Measurements from ENCODE around the gene STXBP2.
"Not testable (repeated sequence)": the region's sequence is repeated elsewhere in the genome, so short reads cannot be mapped to it uniquely, and the experiment has no call there.

The STXBP2 gene

GRCh38 chr19:7643031-7643415 lies 6.1 kb downstream of the STXBP2 start (continued):
- no peak for TF ChIP-seq ZNF324 (tag by site-specific recombination; IDR thresholded peaks at IDR 0.05)
- TF ChIP-seq ZNF23 (tag by site-specific recombination; IDR thresholded peaks at IDR 0.05; ENCODE audit: borderline replicate concordance), result no peak
- TF ChIP-seq ZNF707 (tag by site-specific recombination; IDR thresholded peaks at IDR 0.05), result no peak
- TF ChIP-seq, protein P1, sequence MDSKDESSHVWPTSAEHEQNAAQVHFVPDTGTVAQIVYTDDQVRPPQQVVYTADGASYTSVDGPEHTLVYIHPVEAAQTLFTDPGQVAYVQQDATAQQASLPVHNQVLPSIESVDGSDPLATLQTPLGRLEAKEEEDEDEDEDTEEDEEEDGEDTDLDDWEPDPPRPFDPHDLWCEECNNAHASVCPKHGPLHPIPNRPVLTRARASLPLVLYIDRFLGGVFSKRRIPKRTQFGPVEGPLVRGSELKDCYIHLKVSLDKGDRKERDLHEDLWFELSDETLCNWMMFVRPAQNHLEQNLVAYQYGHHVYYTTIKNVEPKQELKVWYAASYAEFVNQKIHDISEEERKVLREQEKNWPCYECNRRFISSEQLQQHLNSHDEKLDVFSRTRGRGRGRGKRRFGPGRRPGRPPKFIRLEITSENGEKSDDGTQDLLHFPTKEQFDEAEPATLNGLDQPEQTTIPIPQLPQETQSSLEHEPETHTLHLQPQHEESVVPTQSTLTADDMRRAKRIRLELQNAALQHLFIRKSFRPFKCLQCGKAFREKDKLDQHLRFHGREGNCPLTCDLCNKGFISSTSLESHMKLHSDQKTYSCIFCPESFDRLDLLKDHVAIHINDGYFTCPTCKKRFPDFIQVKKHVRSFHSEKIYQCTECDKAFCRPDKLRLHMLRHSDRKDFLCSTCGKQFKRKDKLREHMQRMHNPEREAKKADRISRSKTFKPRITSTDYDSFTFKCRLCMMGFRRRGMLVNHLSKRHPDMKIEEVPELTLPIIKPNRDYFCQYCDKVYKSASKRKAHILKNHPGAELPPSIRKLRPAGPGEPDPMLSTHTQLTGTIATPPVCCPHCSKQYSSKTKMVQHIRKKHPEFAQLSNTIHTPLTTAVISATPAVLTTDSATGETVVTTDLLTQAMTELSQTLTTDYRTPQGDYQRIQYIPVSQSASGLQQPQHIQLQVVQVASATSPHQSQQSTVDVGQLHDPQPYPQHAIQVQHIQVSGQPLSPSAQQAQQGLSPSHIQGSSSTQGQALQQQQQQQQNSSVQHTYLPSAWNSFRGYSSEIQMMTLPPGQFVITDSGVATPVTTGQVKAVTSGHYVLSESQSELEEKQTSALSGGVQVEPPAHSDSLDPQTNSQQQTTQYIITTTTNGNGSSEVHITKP (tag by site-specific recombination; IDR thresholded peaks at IDR 0.05), result no peak
- no peak for TF ChIP-seq SCRT1 (tag by site-specific recombination; IDR thresholded peaks at IDR 0.05; ENCODE audit: borderline replicate concordance)
- no peak for TF ChIP-seq SP2 (tag by site-specific recombination; IDR thresholded peaks at IDR 0.05)
- no peak for TF ChIP-seq ZNF843 (tag by site-specific recombination; IDR thresholded peaks at IDR 0.05)
- TF ChIP-seq ZSCAN18 (tag by site-specific recombination; IDR thresholded peaks at IDR 0.05), result no peak
- no peak for TF ChIP-seq ZNF350 (tag by site-specific recombination; IDR thresholded peaks at IDR 0.05)

DNA sequence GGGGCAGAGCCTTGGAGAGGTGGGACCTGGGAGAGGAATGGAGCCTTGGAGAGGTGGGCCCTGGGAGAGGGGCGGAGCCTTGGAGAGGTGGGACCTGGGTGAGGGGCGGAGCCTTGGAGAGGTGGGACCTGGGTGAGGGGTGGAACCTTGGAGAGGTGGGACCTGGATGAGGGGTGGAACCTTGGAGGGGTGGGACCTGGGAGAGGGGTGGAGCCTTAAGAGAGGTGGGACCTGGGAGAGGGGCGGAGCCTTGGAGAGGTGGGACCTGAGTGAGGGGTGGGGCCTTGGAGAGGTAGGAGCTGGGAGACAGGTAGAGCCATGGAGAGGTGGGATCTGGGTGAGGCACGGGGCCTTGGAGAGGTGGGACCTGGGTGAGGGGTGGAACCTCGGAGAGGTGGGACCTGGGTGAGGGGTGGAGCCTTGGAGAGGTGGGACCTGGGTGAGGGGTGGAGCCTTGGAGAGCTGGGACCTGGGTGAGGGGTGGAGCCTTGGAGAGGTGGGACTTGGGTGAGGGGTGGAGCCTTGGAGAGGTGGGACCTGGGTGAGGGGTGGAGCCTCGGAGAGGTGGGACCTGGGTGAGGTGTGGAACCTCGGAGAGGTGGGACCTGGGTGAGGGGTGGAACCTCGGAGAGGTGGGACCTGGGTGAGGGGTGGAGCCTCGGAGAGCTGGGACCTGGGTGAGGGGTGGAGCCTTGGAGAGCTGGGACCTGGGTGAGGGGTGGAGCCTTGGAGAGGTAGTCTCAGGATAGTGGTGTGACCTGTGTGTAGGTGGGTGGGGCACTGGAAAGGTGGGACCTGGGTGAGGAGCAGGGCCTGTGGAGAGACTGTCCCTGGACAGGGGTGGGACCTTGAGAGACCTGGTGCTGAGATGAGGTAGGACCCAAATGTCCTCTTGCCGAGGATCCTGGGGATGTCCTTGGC lies 7.0 kb downstream of the STXBP2 start:
- H3K27ac ChIP-seq (ENCODE audit: extremely low read depth, low read depth, low read length); H3K4me3 ChIP-seq (ENCODE audit: low read depth, low read length); H3K4me1 ChIP-seq (ENCODE audit: control insufficient read depth, insufficient read depth, low read length); H3K9me3 ChIP-seq (ENCODE audit: control insufficient read depth, insufficient read depth, low read depth, low read length): not testable (repeated sequence)
- CTCF ChIA-PET, result interaction anchor here (0.7 to 1.3 kb wide), 3 partner anchors 17 to 76 kb away, joined by 3 to 7 read pairs (median 3); no protein-coding TSS in a partner anchor
- H3K36me3 ChIP-seq (ENCODE audit: control insufficient read depth in 2 of 2, insufficient read depth in 1 of 2, low read length in 2 of 2), result peaks cover 7 to 17% of the 10 kb centered on the region in 2 experiments; a peak in 2 of 3 replicates
- POLR2A ChIA-PET, result interaction anchor here (0.7 to 1.2 kb wide), 2 partner anchors 9 to 37 kb away, joined by 3 to 4 read pairs; partner anchors contain the start of gene TRAPPC5
- peak; percentile 49; the same call in 1 of the 2 replicates for TF ChIP-seq KLF8 (tag by site-specific recombination; IDR thresholded peaks at IDR 0.05)
- TF ChIP-seq SP2 (tag by site-specific recombination; IDR thresholded peaks at IDR 0.05), result peak; percentile 67
- TF ChIP-seq SP3 (tag by site-specific recombination; IDR thresholded peaks at IDR 0.05), result peak; percentile 51; the same call in 1 of the 2 replicates

DNA sequence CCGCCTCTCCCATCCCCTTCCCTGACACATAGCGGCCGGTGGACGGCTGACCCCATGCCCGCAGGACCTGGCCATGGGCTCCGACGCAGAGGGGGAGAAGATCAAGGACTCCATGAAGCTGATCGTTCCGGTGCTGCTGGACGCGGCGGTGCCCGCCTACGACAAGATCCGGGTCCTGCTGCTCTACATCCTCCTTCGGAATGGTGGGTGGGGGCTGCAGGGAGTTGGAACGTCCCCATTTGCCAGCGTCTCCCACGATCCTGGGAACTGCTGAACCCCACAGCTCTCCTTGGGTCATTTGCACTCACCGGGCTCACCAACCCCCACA lies 7.6 kb downstream of the STXBP2 start:
- Histone ChIP-seq H3K4me3 (ENCODE audit: low read depth, low read length) (no peak overlapping the region), H3K9me3 (ENCODE audit: control insufficient read depth, insufficient read depth, low read depth, low read length) (no peaks in the 10 kb centered on the region), H3K27ac (ENCODE audit: extremely low read depth, low read depth, low read length) (no peak overlapping the region), H3K4me1 (ENCODE audit: control insufficient read depth, insufficient read depth, low read length) (no peaks in the 10 kb centered on the region), H3K36me3 (ENCODE audit: control insufficient read depth in 2 of 2, insufficient read depth in 1 of 2, low read length in 2 of 2) (peaks cover 7 to 17% of the 10 kb centered on the region in 2 experiments; a peak in 2 of 3 replicates)
- CTCF ChIA-PET, result interaction anchor here (1.1 to 1.3 kb wide), 2 partner anchors 17 to 76 kb away, joined by 3 to 7 read pairs; no protein-coding TSS in a partner anchor
- POLR2A ChIA-PET, result interaction anchor here (0.6 kb wide), 1 partner anchor 12 kb away, joined by 7 read pairs; no protein-coding TSS in a partner anchor
- TF ChIP-seq ZNF23 (tag by site-specific recombination; IDR thresholded peaks at IDR 0.05; ENCODE audit: borderline replicate concordance), result no peak
- TF ChIP-seq ZNF791 (tag by site-specific recombination; IDR thresholded peaks at IDR 0.05), result no peak
- no peak for TF ChIP-seq KLF10 (tag by site-specific recombination; IDR thresholded peaks at IDR 0.05)
- no peak for TF ChIP-seq ZNF785 (tag by site-specific recombination; IDR thresholded peaks at IDR 0.05)
- TF ChIP-seq ZNF248 (tag by site-specific recombination; IDR thresholded peaks at IDR 0.05), result no peak
- no peak for TF ChIP-seq FEZF1 (tag by site-specific recombination; IDR thresholded peaks at IDR 0.05)
- no peak for TF ChIP-seq ZBTB7A (tag by site-specific recombination; IDR thresholded peaks at IDR 0.05; ENCODE audit: low read depth)
- no peak for TF ChIP-seq SP3 (tag by site-specific recombination; IDR thresholded peaks at IDR 0.05)
- TF ChIP-seq ZNF561 (tag by site-specific recombination; IDR thresholded peaks at IDR 0.05; ENCODE audit: borderline replicate concordance), result no peak
- no peak for TF ChIP-seq ZNF768 (tag by site-specific recombination; IDR thresholded peaks at IDR 0.05)
- TF ChIP-seq ZNF324 (tag by site-specific recombination; IDR thresholded peaks at IDR 0.05), result no peak
- no peak for TF ChIP-seq ZNF223 (tag by site-specific recombination; IDR thresholded peaks at IDR 0.05)
- no peak for TF ChIP-seq ZSCAN5A (tag by site-specific recombination; IDR thresholded peaks at IDR 0.05)
